B cell (primary cell): ENCODE data around the gene WNT9A. TPM values are rescaled to one million over a fixed set of nuclear protein-coding genes. Genes with fewer than 3 reads are reported as not detected.

Experiments used
- ATAC-seq: fragments of 200-7000 bp; cut with Tn5 transposase; one replicate; pipeline ENCODE4 v1.10.0; 2021; ENCODE audit warnings: low read depth, mild to moderate bottlenecking, moderate number of reproducible peaks, moderate library complexity
- CTCF ChIA-PET: fragments of 350-600 bp; sonication (Branson Sonifier 250); formaldehyde crosslinking; loops from one replicate; lab custom pipeline; 2021; ENCODE audit warnings: antibody characterized with exemption, inconsistent platforms; lab: Charles Lee
- POLR2A ChIA-PET: fragments of 350-600 bp; sonication (Branson Sonifier 250); formaldehyde crosslinking; loops from one replicate; lab custom pipeline; 2021; ENCODE audit warnings: antibody characterized with exemption; lab: Charles Lee
- DNase-seq: peaks from one replicate; pipeline ENCODE4 v3.0.0; 2013
- H2AFZ ChIP-seq: 2 replicates; pipeline ENCODE4 v1.6.1; 2012; ENCODE audit warnings: mild to moderate bottlenecking, low read depth, low read length; ENCODE audit not compliant: insufficient read depth, poor library complexity, severe bottlenecking
- H3K27ac ChIP-seq, 2 donors: 1 replicate in 1 of 2; 2 replicates in 1 of 2; pipeline ENCODE4 v1.5.1; 2012 to 2013; ENCODE audit warnings: low read length in 2 of 2, mild to moderate bottlenecking in 2 of 2, moderate library complexity in 1 of 2
- H3K27me3 ChIP-seq, 4 experiments: fragments of 200-600 bp in 1 of 4; sonication (generic) in 1 of 4; replicated peaks in 1 of 4; 1 replicate in 2 of 4; 2 replicates in 2 of 4; pipeline versions ENCODE4 v1.6.1 to v1.7.0; 2013 to 2016; ENCODE audit warnings: low read length in 3 of 4, mild to moderate bottlenecking in 2 of 4, mixed read lengths in 1 of 4, moderate library complexity in 1 of 4; ENCODE audit not compliant: insufficient read depth in 4 of 4, control insufficient read depth in 3 of 4; ENCODE audit errors: control extremely low read depth in 1 of 4
- H3K36me3 ChIP-seq, 2 experiments: replicated peaks in 1 of 2; 1 replicate in 1 of 2; 2 replicates in 1 of 2; pipeline versions ENCODE4 v1.6.1 to v1.7.1; 2013; ENCODE audit warnings: low read length in 1 of 2; ENCODE audit not compliant: insufficient read depth in 2 of 2, control insufficient read depth in 1 of 2; ENCODE audit errors: control extremely low read depth in 1 of 2, extremely low read depth in 1 of 2
- H3K4me1 ChIP-seq, 2 donors: fragments of 200-600 bp in 1 of 2; sonication (generic) in 1 of 2; 1 replicate in 1 of 2; 2 replicates in 1 of 2; pipeline versions ENCODE4 v1.5.1 to v1.6.1; 2013 to 2017; ENCODE audit warnings: low read length in 2 of 2; ENCODE audit not compliant: control insufficient read depth in 2 of 2, insufficient read depth in 2 of 2
- H3K4me2 ChIP-seq: replicated peaks from 2 replicates; pipeline ENCODE3; 2012; ENCODE audit warnings: mild to moderate bottlenecking, low read depth, low read length; ENCODE audit not compliant: poor library complexity, severe bottlenecking
- H3K4me3 ChIP-seq, 5 experiments: fragments of 200-600 bp in 1 of 5; sonication (generic) in 1 of 5; 1 replicate in 3 of 5; 2 replicates in 2 of 5; pipeline versions ENCODE4 v1.5.1 to v1.7.0; 2011 to 2016; ENCODE audit warnings: low read length in 4 of 5, mild to moderate bottlenecking in 4 of 5, low read depth in 2 of 5, control low read depth in 1 of 5, moderate library complexity in 1 of 5; ENCODE audit not compliant: insufficient read depth in 1 of 5; ENCODE audit errors: control extremely low read depth in 1 of 5, extremely low read depth in 1 of 5
- H3K79me2 ChIP-seq: fragments of 200-600 bp; sonication (generic); one replicate; pipeline ENCODE4 v1.6.0; 2016; ENCODE audit warnings: low read length; ENCODE audit not compliant: control insufficient read depth, insufficient read depth
- H3K9ac ChIP-seq: fragments of 200-600 bp; sonication (generic); 2 replicates; pipeline ENCODE4 v1.6.1; 2017; ENCODE audit warnings: mild to moderate bottlenecking, low read length, moderate library complexity
- H3K9me3 ChIP-seq, 3 donors: one replicate each; pipeline versions ENCODE4 v1.6.1 to v1.7.1; 2013; ENCODE audit warnings: low read length in 2 of 3; ENCODE audit not compliant: control insufficient read depth in 2 of 3, insufficient read depth in 1 of 3; ENCODE audit errors: control extremely low read depth in 1 of 3
- H4K20me1 ChIP-seq: 2 replicates; pipeline ENCODE4 v1.6.0; 2012; ENCODE audit warnings: mild to moderate bottlenecking, low read length; ENCODE audit not compliant: insufficient read depth, control insufficient read depth, poor library complexity, severe bottlenecking
- H3K27ac Mint-ChIP-seq: one replicate; pipeline ENCODE4 v1.8.0; 2021; ENCODE audit warnings: mixed read lengths
- H3K27me3 Mint-ChIP-seq: one replicate; pipeline ENCODE4 v1.8.0; 2021; ENCODE audit warnings: mixed read lengths
- H3K4me1 Mint-ChIP-seq: one replicate; pipeline ENCODE4 v1.8.0; 2021; ENCODE audit warnings: mixed read lengths
- H3K4me3 Mint-ChIP-seq: one replicate; pipeline ENCODE4 v1.8.0; 2021; ENCODE audit warnings: mixed read lengths
- H3K9me3 Mint-ChIP-seq: one replicate; pipeline ENCODE4 v1.8.0; 2022; ENCODE audit warnings: mixed read lengths; ENCODE audit not compliant: insufficient read depth
- EZH2 ChIP-seq: IDR thresholded peaks from 2 replicates; pipeline ENCODE4 v1.6.1; 2012; ENCODE audit warnings: borderline replicate concordance, low read depth, mild to moderate bottlenecking, moderate library complexity, low read length; ENCODE audit not compliant: insufficient read depth, poor library complexity, severe bottlenecking
- WGBS: methylation state at CpG from one replicate; pipeline ENCODE4 v1.1.5; 2013; ENCODE audit warnings: missing lambda C conversion rate; ENCODE audit not compliant: insufficient coverage; 5-methylcytosine and 5-hydroxymethylcytosine counted together
- intact Hi-C: fragments of 100-400 bp; cut with micrococcal nuclease; formaldehyde crosslinking; loops from one replicate; pipeline ENCODE4 v1.10.0; 2022
- polyA plus RNA-seq: library from polyadenylated mRNA; depleted of rRNA; stranded (reverse); fragments of >200 nt; gene quantifications from 2 replicates; pipeline ENCODE4 v1.2.3, GENCODE V29; 2012
- total RNA-seq, 2 donors: library from RNA; stranded (reverse); fragments of 120-200 nt in 1 of 2; gene quantifications; 1 replicate in 1 of 2; 2 replicates in 1 of 2; pipeline versions ENCODE4 v1.2.3 to v1.2.4, GENCODE V29; 2013 to 2022
- TF ChIP-seq, protein P1 (sequence below): fragments of 200-600 bp; IDR thresholded peaks from one replicate; pipeline ENCODE4 v1.8.0; 2022; ENCODE audit warnings: antibody characterized with exemption, mild to moderate bottlenecking

The WNT9A gene
- total and polyA plus RNA-seq, 2 donors (not counting 1 experiment from before 2014, with no cell fraction given) = 0.04 TPM; not detected in 1

DNA sequence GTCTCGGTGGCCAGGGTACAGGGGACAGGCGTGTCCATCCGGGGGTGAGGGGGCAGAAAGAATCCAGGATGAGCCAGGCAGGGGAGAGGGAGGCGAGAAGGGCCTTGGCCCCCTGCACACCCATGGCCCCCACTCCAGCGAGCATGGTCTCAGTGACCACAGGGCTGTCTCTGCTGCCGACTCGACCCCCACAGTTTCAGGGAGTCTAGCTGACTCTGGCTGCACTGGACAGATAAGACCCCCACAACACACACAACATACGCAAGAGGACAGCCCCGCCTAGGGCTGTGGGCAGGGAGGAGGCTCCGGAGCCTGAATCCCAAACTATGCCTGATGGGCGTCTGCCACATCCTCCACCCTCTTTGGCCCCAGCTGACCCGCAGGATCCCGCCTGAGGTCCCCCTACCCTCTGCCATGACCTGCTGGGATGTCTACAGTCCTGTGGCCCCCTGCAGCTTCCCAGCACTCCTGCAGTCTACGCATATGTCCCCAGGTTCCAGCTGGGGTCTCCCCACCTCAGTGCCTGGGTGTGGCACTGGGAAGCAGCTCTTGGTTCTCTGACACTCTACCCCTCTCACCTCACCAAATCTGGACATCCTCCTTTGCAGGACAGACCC is 22.0 kb downstream of the WNT9A start:
- no peaks in the 10 kb centered on the region for H3K9me3 ChIP-seq
- no peaks in the 10 kb centered on the region for H3K36me3 ChIP-seq
- no peak for TF ChIP-seq EZH2
- TF ChIP-seq, protein P1, sequence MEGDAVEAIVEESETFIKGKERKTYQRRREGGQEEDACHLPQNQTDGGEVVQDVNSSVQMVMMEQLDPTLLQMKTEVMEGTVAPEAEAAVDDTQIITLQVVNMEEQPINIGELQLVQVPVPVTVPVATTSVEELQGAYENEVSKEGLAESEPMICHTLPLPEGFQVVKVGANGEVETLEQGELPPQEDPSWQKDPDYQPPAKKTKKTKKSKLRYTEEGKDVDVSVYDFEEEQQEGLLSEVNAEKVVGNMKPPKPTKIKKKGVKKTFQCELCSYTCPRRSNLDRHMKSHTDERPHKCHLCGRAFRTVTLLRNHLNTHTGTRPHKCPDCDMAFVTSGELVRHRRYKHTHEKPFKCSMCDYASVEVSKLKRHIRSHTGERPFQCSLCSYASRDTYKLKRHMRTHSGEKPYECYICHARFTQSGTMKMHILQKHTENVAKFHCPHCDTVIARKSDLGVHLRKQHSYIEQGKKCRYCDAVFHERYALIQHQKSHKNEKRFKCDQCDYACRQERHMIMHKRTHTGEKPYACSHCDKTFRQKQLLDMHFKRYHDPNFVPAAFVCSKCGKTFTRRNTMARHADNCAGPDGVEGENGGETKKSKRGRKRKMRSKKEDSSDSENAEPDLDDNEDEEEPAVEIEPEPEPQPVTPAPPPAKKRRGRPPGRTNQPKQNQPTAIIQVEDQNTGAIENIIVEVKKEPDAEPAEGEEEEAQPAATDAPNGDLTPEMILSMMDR = no peak
- no peak overlapping the region for H3K4me3 ChIP-seq
- no peak overlapping the region for H2AFZ ChIP-seq
- POLR2A ChIA-PET = no interaction called here
- H3K9ac ChIP-seq = no peak overlapping the region
- DNase-seq = no peak
- Mint-ChIP-seq H3K9me3 (no peaks in the 10 kb centered on the region), H3K4me1 (no peaks in the 10 kb centered on the region), H3K27me3 (no peaks in the 10 kb centered on the region), H3K27ac (no peak overlapping the region), H3K4me3 (no peak overlapping the region)
- H3K27ac ChIP-seq = no peak overlapping the region
- no peaks in the 10 kb centered on the region for H3K27me3 ChIP-seq
- no peak for ATAC-seq
- intact Hi-C loops = no loop called here
- no peak overlapping the region for H3K4me2 ChIP-seq
- H3K4me1 ChIP-seq = no peaks in the 10 kb centered on the region
- CTCF ChIA-PET = no interaction called here
- H3K79me2 ChIP-seq = no peaks in the 10 kb centered on the region
- WGBS = 97% methylated on average over 10 of the region's 14 CpGs
- no peaks in the 10 kb centered on the region for H4K20me1 ChIP-seq

DNA sequence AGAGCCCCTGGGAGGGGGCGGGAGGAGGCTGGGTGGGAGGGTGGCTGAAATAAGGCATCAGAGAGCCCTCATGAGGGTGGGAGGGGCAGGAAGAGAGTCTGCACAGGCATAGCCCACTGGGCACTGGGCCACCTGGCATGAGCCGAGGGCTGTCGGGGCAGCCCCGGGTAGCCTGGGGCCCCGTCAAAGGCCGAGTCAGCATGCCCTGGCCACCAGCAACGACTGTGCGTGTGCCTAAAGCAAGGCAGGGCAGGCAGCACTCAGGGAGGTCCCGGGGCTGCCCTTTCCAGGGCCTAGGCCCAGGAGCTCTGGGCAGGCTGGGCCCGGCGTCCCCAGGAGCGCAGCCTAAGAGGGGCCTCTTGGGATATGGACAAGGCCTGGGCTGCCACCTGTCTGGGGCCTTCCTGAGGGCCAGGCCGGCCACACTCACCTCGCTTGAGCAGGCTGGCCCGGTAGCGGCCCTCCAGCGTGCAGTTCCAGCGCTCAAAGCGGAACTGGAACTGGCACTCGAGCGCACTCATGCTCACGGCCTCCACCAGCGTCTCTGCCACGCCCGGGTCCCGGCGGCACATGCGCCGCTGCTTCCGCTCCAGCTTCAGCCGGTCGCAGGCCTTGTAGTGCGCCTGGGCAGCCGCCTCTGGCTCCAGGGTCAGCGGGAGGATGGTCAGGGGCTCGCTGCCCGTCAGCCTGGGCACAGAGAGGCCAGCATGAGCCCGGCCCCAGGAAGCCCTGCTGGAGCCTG is 22.7 kb downstream of the WNT9A start:
- no peak overlapping the region for H2AFZ ChIP-seq
- no peak overlapping the region for H3K4me2 ChIP-seq
- intact Hi-C loops = no loop called here
- WGBS = 92% methylated on average over 37 of the region's 38 CpGs
- no peak overlapping the region for H3K4me3 Mint-ChIP-seq
- no peaks in the 10 kb centered on the region for H3K9me3 Mint-ChIP-seq
- no peaks in the 10 kb centered on the region for H3K4me1 ChIP-seq
- no peak for TF ChIP-seq EZH2
- TF ChIP-seq, protein P1 = no peak
- no peak overlapping the region for H3K27ac ChIP-seq
- ATAC-seq = no peak
- no peaks in the 10 kb centered on the region for H3K79me2 ChIP-seq
- H3K4me3 ChIP-seq = no peak overlapping the region
- H3K27me3 ChIP-seq = no peaks in the 10 kb centered on the region
- no peaks in the 10 kb centered on the region for H3K27me3 Mint-ChIP-seq
- DNase-seq = no peak
- no peak overlapping the region for H3K9ac ChIP-seq
- no peaks in the 10 kb centered on the region for H3K4me1 Mint-ChIP-seq
- H3K36me3 ChIP-seq = no peaks in the 10 kb centered on the region
- POLR2A ChIA-PET = no interaction called here
- H3K27ac Mint-ChIP-seq = no peak overlapping the region
- no peaks in the 10 kb centered on the region for H4K20me1 ChIP-seq
- no peaks in the 10 kb centered on the region for H3K9me3 ChIP-seq
- CTCF ChIA-PET = no interaction called here
